NCI-H82 (cell line): Measurements from ENCODE around the gene FAM185A.
"Not testable (repeated sequence)": the region's sequence is repeated elsewhere in the genome, so short reads cannot be mapped to it uniquely, and the experiment has no call there.

ENCODE experiments used
- DNase-seq: peaks from one replicate; lab custom pipeline; 2025; lab: John Stamatoyannopoulos, UW

Gene FAM185A

GRCh38 chr7:102830197-102830596, 81.4 kb downstream of the FAM185A start:
- DNase-seq: peak; percentile 8

GRCh38 chr7:102832674-102833073, 83.9 kb downstream of the FAM185A start:
- DNase-seq: no peak

- DNase-seq: no peak
Observed at GRCh38 chr7:102833343-102833742, 84.5 kb downstream of the FAM185A start.

DNA sequence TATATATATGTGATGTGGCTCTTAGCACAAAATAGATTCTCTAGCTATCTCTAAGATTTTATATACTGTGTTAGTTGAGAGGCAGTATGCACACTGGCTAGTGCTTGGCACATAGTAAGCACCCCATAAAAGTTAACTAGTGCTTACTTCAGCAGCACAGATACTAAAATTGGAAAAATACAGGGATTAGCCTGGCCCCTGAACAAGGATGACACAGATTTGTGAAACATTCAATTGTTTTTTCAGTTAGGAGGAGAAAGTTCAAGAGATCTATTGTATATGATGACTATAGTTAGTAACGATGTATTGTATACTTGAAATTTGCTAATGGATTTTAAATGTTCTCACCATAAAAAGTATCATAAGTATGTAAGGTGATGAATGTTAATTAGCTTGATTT, 85.7 kb downstream of the FAM185A start:
- no peak for DNase-seq

- no peak for DNase-seq
Observed at GRCh38 chr7:102834999-102835398, 86.2 kb downstream of the FAM185A start.

DNA sequence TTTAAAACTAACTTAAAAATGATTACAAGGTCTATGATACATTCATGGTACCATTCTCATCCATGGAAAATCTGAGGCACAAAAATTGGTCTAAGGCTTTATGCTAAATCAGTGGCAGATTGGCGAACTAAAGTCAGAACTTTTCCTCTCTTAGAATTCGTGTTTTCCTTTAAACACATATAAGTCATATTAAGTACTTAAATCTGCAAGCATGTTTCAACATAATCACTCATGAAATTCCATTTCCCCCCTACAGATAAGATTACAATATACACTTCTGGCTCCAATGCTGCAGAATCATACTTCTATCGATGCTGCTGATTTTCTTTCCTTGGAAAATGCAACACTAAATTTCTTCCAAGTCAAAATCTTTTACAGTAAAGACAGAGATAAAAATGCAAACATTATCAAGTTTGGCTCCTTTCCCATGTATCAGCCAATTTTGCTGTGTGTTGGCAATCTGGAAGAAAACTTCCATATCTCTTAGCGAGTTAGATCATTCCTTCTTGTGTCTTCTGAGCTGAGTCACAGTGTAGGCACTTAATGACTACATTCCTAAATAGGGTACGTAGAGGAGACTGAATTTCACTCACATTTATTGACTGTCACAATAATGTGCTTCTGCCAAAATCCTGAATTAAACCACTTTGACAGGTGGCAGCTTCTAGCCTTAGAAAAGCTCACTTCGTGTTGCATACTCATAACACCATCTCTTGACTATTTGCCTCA, 87.6 kb downstream of the FAM185A start:
- no peak for DNase-seq

GRCh38 chr7:102836977-102837376, 88.2 kb downstream of the FAM185A start:
- DNase-seq: no peak

DNA sequence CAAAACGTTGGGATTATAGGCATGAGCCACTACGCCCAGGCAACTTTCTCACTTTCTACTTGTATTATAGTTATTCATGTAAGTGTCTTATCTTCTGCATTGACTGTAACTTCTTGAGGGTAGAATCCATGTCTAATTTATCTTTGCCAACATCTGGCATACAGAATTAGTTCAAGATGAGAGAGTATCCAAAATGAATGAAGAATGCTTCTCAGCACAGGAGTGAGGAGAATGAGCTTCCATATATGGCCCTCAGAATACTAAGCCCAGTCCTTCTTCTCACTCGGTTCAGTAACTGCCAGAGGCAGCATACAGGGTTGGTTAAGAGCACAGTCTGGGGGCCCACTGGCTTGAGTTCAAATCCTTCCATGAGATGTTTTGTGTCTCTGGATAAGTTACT, 89.0 kb downstream of the FAM185A start:
- no peak for DNase-seq

DNA sequence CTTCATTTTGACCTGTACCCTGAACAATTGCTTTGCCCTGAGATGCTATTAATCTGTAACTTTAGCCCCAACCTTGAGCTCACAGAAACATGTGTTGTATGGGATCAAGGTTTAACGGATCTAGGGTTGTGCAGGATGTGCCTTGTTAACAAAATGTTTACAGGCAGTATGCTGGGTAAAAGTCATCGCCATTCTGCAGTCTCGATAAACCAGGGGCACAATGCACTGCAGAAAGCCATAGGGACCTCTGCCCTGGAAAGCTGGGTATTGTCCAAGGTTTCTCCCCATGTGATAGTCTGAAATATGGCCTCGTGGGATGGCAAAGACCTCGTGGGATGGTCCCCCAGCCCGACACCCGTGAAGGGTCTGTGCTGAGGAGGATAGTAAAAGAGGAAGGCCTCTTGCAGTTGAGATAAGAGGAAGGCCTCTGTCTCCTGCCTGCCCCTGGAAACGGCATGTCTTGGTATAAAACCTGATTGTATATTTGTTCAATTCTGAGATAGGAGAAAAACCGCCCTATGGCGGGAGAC, 89.8 kb downstream of the FAM185A start:
- not testable (repeated sequence) for DNase-seq

GRCh38 chr7:102840404-102840803, 91.6 kb downstream of the FAM185A start:
- no peak for DNase-seq

- DNase-seq: no peak
Observed at GRCh38 chr7:102841290-102841689, 92.5 kb downstream of the FAM185A start.

DNA sequence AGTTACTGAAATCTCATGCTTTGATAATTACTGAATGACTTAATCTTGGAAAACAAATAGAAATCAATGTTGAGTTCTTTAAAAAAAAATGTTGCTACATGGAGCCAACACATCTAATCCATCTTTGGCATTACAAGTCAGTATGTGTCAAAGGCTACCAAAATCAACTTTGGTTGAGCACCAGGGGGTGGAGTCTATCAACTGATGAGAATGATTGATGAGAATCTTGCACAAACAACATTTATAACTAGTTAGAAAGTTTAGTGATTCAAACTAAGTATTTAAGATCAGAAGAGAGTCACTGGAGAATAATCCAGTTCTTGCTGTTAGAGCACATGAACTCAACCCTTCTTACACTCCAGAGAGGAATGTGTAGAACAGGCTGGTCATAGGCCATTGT, 93.5 kb downstream of the FAM185A start:
- no peak for DNase-seq

- DNase-seq: no peak
Observed at GRCh38 chr7:102843850-102844249, 95.1 kb downstream of the FAM185A start.

DNA sequence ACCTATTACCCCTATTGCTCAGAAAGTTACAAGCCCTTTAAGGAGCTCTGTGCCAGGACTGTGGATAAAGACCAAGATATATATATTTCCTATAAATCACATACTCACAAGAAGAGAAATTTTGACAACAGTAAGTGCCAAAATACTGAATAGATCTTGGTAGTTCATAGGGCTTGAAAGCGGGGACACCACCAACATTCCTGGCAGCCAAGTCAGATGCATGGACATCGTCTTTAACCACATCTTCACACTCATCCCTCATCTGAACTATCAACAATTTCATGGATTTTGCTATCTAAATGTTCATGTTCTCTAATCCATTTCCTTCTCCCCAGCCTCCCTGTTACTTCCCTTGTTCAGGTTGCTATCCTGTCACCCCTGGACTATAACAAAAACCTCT, 96.5 kb downstream of the FAM185A start:
- no peak for DNase-seq

DNA sequence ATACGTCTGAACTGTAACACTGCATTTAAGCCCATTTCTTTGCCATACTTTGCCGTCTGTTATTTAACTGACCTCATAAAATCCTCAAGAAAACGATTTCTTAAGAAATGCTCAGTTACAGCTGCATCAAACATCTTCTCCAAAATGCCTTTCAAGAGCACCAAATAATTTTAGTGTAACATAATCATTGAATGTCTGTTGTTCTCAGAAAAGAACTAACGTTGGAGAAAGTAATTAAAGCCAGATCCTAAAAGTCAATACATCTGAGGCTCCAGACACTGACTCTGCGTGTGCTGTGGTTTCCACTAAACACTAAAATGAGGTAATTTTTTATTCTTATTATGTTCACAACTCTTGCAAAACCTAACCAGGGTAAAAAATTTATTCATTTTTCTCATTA, 100.3 kb downstream of the FAM185A start:
- no peak for DNase-seq

GRCh38 chr7:102849538-102849937, 100.7 kb downstream of the FAM185A start:
- no peak for DNase-seq

DNA sequence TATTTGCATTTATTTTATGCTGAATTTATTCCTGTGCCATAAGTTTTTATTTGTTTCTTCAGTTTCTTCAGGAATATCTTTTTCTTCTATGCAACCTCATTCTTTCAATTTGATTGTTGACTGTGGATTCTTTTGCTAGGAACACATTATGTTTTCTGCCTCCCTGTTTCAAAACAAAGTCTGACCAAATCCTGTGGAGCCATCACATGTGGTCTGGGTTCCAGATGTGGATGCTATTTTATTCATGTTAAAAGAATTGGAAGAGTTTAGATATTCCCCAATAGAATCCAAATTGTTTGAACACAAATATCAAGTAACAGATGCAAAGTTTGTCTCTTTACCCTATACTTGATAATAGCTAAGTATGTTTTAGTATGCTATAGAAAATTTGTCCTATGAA, 107.2 kb downstream of the FAM185A start:
- no peak for DNase-seq
